HG02870 (cell line): Measurements from ENCODE around the gene SEZ6L.

Experiments
- ATAC-seq: cut with Tn5 transposase; IDR thresholded peaks from one replicate; pipeline ENCODE4 v1.9.1; 2021; ENCODE audit warnings: mild to moderate bottlenecking, moderate library complexity; ENCODE audit not compliant: unreplicated experiment

The SEZ6L gene

DNA sequence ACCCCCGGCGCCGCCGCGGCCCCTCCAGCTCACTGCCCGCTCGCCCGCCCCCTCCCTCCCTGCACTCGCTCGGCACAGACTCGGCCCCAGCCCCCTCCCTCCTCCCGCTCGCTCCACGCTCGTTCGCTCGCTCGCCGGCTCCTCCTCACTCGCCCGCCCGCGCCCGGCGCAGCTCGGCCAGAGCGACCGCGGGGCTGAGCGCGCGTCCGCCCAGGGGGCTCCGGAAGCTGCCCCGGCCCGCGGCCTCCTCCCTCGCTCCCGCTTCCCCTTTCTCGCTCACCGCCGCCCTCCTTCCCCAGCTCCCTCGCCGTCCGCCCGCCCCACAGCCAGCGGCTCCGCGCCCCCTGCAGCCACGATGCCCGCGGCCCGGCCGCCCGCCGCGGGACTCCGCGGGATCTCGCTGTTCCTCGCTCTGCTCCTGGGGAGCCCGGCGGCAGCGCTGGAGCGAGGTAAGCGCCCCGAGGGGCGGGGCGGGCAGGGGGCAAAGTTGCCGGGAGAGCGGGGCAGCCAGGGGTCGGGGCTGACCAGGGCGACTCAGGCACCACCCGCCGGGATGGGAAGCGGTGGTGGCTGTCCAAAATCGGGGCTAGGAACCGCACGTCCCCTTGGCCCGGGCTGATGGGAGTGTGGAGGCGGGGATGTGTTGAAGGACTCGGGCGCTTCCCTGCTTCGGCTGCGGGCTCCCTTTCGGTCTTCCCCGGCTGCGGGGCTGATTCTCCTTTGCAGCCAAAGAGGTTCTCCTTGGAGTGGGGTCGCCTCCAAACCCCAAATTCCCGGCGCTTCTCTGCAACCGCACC is at the start of gene SEZ6L:
SEZ6L (plus strand) TSS at position 148 of the 797 bp plus-strand sequence; CDS start at position 356, 208 bp downstream.
- no peak for ATAC-seq

DNA sequence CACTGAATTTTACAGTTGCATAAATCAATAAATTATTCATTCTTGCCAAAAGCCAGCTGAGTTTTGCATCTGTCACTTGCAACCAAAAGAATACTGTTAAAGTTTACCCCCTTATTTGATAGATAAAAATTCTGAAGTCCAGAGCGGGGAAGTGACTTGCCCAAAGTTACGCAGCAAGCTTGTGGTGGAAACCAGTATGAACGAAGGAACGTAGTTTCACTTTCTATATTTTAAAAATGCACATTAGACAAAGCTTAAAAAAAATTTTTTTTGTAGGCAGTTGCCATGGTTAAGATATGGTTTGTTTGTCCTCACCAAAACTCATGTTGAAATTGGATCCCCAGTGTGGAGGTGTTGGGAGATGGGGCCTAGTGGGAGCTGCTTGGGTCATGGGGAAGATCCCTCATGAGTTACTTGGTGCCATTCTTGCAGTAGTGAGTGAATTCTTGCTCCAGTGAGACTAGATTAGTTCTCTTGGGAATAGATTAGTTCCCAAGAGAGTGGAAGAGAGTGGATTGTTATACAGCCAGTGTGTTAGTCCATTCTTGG is 46.3 kb upstream of the SEZ6L start:
- no peak for ATAC-seq

DNA sequence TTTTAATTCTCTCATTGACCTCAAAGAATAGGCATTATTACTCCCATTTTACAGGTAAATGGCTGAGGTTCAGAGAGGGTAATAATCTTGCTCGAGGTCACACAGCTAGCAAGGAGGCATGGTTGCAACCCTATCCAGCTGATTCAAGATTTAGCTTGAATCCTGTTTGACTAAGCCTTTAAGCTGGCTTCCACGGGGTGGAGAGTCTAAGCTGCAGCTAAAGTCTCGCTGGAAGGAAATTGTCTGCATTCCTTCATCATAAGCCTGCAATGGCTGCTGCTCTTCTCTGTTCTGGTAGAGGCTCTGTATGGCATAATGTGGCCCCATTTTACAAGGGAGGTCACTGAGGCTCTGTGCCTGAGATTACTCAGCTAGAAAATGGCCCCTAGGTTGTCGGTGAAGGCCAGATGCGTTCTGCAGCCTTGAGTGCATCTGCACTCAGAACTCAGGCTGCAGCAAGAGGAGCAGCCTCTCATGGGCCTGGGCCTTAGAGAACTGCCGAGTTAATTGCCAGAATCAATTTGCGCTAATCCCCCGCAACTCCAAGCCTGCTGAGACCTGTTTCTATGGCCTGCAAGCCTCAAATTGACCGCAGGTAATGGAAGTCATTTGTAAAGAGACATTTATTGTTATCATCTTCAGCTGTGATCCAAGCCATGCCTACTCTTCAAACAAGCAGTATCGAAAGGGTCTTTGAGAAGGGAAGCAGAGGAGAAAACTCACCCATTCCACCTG is 44.1 kb upstream of the SEZ6L start:
- no peak for ATAC-seq

DNA sequence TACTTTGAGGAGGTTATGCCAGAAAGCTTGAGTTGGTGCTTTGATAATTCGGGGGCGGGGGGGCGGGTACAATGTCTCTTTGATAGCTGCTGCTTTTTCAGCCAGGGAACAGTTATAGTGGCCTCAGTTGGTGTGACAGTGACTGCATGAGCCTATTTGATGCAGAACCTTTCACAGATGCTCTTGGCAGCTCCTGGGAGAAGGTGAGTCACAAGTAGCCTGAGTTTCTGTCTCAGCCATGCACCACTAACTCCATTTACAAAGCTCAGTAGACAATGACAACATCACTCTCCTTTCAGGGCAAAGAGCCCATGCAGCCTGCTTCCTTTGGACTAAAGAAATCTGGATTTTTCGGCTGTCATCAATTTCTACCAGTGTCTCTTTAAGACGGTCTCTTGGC is 42.1 kb upstream of the SEZ6L start:
- ATAC-seq = no peak

DNA sequence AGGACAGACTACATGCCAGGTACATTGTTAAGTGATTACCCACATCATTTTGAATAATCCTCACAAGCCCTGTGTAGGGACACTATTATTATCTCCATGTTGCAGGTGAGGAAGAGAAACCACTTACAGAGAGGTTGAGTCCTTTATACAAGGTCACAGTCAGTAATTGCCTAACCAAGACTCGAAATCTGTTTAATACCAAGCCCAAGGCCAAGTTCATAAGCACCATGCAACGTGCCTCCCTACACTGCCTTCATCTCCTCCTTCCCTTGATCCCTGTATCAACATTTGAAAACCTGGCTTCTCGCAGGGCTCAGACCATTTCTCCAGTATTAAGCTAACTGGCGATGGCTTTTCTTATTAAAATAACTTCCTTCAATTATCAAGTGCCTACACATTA is 41.7 kb upstream of the SEZ6L start:
- ATAC-seq = no peak

DNA sequence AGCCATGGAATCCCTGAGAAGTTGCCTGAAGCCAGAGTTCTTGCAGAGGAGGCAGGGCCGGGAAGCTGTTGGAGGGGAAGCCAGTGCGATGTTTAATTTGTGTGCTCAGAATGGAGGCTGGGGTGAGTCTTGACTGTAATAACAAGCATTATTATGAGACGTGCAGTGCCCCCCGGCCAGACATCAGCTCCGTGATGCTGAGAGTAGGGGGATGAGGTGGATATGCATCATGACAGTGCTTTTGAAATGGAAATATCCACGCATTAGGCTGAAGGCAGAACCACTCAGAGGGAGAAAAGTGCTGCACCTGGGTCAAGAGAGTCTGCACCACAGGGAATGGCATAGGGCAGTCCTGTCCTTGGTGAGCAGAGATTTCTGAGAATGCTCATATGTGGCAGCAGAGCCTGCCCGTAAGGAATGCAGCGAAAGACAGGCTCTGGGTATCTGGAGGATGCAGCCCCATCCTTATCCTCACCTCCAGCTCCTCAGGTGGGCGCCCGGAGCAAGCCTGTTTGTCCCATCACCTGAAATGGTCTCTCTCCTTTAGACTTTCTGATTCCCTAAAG is 37.6 kb upstream of the SEZ6L start:
- no peak for ATAC-seq

DNA sequence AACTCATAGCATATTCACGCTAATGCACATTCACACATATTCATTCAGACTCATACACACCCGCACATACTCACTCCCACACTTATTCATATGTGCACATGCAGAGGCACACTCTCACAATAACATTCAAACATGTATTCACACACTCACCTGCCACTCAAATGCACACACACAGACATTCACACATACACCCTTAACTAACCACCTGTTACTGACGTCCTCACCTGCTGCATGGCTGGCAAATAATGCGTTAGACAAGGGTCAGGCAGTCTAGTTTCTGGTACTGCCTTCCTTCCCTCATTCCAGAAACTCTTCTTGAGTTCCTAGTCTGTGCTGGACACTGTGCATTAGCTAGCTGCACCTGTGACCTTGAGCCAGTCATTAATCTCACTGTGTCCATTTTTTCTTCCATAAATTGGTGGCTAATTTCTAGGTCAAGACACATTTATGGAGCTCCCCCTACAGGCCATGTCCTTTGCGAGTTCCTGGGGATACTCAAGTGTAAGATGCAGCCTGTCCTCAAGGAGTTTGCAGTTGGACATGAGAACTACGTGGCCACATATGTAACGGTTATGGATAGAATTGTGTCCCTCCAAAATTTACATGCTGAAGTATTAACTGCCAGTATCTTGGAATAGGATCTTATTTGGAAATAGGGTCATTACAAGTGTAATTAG is 34.5 kb upstream of the SEZ6L start:
- no peak for ATAC-seq

DNA sequence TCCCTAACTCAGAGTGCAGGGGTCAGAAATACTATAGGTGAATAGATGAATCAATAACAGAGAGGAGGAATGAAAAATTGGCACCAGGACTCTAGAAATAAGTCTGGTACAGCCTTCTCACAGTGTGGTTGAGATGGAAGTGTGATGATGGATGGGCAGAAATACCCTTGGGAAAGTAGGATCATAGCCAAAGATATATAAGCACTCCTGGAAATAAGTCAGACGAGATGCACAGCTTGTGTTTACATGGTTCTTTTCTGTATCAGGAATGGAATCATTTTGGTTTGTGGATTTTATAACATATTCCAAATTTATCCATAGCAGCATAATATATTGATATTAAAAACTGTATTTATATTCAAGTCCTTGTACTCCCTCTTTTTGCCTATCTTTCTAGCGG is 33.5 kb upstream of the SEZ6L start:
- no peak for ATAC-seq

DNA sequence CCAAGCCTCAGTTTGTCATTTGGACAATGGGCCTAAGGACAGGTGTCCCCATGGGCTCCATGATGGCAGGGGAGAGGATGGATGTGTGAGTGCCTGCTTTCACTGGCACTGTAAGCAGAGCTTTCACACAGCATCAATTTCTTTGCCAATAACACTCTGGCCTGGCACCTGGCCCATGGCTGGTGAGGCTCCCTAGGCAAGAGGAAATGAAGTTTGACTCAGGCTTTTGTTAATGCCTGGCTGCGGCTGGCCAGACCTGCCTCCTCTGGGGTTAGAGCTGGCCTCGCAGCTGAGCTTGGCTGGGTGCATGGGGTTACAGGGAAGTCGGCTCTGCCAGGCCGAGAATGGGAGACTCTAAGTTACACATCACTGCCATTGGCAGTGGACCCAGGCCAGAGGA is 30.0 kb upstream of the SEZ6L start:
- ATAC-seq = no peak

DNA sequence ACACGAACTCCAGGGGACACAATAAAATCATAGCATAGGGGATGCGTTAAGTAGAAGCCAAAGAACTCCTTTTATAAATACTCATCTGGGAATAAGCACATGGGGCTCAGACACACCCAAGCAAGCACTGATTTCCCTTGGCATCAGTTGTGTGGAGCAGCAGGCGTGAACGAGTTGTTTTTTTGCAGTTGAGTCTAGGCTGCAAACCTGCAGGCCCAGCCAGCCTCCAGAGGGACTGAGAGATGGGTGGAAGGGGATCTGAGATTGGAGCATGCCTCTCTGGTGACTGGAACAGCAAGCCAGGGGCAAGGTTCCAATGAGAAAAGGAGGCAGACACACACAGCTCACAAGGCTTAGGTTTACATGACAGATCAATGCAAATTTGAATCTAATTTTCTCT is 27.4 kb upstream of the SEZ6L start:
- no peak for ATAC-seq

DNA sequence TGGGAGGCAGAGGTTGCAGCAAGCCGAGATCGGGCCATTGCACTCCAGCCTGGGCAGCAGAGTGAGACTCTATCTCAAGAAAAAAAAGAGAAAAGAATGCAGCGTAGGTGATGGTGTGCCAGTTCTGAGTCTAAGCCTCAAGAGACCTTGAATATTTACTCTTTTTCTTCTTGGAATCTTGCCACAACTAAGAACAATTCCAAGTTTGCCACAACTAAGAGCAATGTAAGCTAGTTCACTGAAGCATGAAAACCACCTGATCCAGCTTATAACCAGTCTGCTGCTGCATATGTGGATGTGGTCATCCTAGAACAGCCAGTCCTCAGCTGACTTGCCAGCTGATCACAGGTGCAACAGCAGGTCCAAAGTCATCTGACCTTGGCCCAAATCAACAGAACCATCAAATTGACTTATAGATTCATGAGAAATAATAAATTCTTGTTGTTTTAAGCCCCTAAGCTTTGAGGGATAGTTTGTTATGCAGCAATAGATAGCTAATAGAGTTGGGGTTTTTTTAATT is 25.4 kb upstream of the SEZ6L start:
- ATAC-seq = no peak

DNA sequence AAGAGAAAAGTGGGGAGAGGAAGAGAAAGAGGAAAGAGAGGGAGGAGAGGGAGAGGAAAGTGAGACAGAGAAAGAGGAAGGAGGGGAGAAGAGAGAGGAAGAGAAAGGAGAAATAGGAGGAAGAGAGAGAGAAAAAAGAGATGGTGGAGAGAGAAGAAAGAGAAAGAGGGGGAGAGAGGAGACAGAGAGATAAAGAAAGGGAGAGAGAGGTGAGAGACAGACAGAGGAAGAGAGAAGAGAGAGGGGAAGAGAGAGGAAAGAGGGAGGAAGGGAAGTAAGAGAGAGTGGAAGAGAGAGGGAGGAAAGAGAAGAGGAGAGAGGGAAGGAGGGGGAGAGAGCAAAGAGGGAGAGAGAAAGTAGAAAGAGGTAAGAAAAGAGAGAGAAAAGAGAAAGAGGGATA is 9.4 kb upstream of the SEZ6L start:
- no peak for ATAC-seq

DNA sequence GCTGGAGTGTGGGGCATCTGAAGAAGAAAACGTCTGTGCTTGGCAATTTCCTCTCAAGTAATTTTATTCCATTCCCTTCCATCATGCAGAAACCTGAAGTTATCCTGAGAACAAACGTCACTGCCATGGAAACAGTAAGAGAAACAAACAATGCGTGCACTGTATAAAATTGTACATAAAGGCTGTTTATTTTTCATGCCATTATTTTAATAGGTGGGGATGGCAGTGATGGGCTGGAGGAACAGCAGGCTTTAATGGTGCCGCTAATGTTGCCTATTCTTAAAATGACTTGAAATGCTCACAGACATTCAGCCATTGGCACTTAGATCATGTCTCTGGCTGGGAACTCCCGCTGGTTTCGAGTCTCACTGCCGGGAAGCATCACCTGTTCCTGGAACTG is 7.5 kb upstream of the SEZ6L start:
- no peak for ATAC-seq

DNA sequence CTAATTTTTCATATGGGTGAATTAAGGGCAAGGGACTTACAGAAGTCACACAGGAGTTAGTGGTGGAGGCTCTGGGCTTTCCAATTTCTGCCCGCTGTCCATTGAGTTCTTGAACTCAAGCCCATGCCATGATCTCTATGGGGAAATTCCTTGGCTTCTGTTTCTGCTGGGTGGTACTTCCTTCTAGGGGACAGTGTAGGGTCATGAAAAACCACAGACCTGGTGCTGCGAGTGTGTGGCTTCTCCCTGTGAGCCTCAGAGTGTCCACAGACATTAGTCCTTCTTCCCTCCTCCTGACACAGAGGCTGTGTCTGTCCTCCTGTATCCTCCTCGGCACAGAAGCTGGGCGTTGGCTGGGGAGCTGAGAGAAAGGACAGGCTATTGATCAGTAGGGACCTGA is 6.3 kb upstream of the SEZ6L start:
- ATAC-seq = no peak

DNA sequence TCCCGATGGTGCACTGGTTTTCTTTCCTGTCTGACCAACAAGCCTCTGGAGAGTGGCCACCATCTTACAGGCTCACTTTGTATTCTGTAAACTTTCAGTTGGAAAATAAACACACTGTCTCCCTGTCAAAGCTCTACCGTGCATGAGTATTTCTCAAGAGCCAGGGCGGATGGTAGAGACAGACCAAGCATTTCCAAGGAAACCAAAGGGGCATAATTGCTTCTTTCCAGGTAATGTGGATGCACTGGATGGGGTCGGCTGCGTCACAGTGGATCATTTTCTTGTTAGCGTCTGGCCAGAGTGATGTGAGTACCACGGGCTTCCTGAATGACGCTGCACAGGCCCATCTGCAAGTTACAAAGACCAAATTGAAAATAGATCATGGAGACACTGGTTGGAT is 5.1 kb upstream of the SEZ6L start:
- no peak for ATAC-seq

DNA sequence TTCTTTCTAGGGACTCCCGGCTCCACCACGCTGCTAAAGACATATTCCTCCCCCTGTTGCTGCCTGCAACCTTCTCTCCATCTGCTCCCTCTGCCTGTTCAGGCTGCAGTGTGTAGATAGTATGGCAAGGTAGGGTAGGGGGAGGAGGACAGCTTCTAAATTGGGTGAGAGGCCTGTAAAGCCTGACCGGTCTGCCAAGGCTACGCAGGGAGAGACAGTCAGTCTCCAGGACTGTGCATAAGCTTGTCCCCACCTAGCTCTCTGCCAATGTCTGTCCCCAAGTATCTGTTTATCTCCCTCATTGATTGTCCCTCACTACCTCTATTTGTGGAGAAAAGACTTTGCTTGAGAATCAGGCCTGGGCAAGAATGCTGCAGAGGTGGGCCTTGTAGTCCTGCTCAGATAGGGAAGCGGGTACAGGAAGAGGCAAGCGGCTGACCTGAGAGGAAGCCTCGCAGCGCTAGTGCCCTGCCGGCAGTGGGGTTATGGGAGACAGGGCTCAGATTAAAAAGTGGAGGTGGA is 871 bp upstream of the SEZ6L start:
- ATAC-seq = no peak

DNA sequence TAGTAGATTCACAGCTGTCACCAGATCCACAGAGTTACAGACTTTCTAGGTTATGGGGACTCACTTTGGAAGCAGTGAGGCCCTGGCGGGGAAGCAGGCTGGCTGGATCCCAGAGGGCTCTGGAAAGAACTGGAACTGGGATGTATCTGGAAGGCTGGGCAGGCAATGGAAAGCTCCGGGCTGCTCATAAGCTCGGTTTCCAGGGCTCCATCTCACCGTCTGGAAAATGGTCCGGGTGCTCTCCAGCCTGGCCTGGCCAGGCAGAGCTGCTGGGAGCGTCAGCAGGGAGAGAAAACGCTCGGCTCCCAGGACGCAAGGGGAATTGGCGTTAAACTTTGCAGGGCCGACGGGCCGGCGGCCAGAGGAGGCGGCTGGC is 335 bp upstream of the SEZ6L start:
- no peak for ATAC-seq

DNA sequence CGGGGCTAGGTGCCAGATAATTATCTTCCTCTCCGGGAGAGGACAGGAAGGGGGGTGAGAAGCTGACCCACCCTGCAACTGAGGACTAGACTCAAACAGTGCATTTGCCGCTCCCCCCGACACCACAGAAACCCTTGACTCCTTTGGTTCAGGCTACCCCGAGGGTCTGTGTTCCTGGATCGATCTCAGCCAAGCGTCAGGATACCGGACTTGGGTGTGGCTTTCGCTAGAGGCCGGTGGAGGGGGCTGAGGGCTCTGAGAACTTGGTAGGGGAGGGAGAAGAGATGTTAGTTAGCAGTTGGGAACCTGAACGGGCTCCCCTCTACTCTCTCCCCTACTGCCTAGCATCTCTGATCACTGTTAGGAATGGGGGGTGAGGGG is 840 bp downstream of the SEZ6L start:
- no peak for ATAC-seq

DNA sequence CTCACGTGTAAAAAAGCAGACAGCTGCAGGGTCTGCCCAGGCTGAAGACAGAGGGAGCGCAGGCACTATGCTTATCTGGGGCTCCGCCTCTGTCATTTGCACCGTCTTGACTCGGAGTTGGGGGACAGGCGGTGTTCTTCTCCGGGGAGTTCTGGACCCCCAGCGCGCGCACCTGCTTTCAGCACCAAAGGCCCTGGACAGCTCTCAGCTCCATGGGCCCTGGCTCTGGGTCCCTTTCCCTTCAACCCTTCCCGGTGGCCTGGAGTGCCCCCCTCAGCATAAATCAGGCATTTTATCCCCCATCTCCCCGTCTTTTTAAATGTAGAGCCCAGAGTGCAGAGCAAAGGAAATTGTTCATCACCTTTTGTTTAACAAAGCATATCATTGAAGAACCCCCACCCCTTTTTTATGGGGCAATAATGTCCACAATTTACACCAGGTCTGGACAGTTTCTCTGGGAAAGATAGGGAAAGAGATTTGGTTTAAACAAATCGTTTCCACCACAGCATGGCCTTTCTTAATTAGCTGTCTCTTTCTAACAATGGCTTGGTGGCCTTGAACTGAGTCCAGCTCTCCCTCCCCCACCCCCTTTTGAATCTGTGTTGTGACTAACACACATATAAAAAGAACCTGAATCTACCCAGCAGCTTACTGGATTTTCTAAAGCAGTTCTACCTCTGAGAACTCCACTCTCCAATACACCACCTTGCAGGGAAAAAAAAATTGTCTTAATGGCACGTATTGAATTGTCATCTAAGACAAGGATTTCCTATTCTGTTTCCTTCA is 1.7 kb downstream of the SEZ6L start:
- no peak for ATAC-seq

DNA sequence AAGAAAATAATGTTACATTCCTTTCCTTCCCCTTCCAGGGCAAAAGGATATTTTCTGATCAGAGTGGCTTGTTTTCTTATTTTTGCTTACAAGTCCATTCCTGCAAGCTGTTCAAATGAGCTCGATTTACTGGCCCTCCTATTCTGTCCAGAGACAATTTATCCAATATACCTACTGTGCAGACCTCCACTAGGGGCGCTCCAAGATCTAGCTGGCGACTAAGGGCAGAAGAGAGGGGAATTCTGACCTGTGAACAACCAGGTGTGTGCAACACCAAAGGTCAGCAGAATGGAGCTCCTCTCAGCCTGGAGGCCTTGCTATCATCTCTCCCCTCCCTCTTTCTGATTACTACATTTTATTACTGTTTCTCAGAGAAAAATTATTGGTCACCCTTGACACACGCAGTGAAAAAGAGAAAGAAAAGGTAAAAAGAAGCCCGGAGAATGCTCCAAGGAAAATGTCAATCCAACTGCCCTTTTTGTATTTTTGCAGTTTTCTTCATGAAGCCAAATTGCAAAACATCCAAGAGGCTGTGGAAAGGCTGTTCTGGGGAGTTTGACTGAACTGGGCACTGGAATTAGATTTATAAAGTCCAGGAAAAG is 3.2 kb downstream of the SEZ6L start:
- ATAC-seq = no peak
